NT2/D1 (cell line): ENCODE results near the gene GPM6B.

Experiments used
- SUZ12 ChIP-seq: IDR thresholded peaks from 2 replicates; pipeline ENCODE4 v1.6.1; 2011; ENCODE audit not compliant: insufficient read length, insufficient read depth; ENCODE audit errors: extremely low read depth
- ZNF274 ChIP-seq: IDR thresholded peaks from 2 replicates; pipeline ENCODE4 v1.6.1; 2011; ENCODE audit warnings: mild to moderate bottlenecking, low read depth, low read length

DNA sequence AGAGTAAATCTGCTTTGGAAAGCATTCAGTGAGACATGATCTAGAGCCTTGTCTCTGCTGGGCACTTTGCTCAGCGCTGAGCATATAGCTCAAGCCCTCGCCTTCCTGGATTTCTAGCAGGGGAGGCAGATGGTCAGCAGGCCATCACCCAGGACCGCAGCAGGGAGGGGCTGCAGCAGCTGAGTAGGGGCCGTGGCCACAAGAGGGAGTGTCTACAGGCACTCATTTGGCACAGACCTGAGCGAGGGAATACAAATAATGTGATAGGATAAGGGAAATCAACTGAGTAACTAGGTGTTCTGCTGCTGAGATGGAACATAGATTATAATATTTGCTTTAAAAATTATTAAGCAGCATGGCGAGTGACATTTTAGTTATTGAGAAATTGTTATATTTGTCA lies 52.1 kb downstream of the GPM6B start:
- TF ChIP-seq SUZ12 (no peak), ZNF274 (no peak)
